Panc1 (cell line): ENCODE measurements around the gene GPSM1.

Experiments
- POLR2AphosphoS5 ChIP-seq: IDR thresholded peaks from 2 replicates; pipeline ENCODE4 v1.6.1; 2012; ENCODE audit warnings: mild to moderate bottlenecking, low read depth, low read length, moderate library complexity
- SIN3A ChIP-seq: IDR thresholded peaks from 2 replicates; pipeline ENCODE4 v1.6.1; 2012; ENCODE audit warnings: low read depth, mild to moderate bottlenecking, low read length, moderate library complexity, borderline replicate concordance; ENCODE audit not compliant: insufficient read depth
- TCF7L2 ChIP-seq: IDR thresholded peaks from 2 replicates; pipeline ENCODE4 v1.6.1; 2011; ENCODE audit warnings: mild to moderate bottlenecking, low read depth, low read length, inconsistent platforms
- TF ChIP-seq, protein P1 (sequence below): fragments of 450-650 bp; IDR thresholded peaks from 2 replicates; pipeline ENCODE4 v1.5.1; 2017; ENCODE audit warnings: mild to moderate bottlenecking
- TF ChIP-seq, protein P2 (sequence below), 2 experiments: IDR thresholded peaks; 2 replicates each; pipeline ENCODE4 v1.6.1; 2011 to 2012; ENCODE audit warnings: low read depth in 2 of 2, control low read depth in 1 of 2, low read length in 1 of 2, mild to moderate bottlenecking in 1 of 2, moderate library complexity in 1 of 2; ENCODE audit not compliant: insufficient read depth in 1 of 2

DNA sequence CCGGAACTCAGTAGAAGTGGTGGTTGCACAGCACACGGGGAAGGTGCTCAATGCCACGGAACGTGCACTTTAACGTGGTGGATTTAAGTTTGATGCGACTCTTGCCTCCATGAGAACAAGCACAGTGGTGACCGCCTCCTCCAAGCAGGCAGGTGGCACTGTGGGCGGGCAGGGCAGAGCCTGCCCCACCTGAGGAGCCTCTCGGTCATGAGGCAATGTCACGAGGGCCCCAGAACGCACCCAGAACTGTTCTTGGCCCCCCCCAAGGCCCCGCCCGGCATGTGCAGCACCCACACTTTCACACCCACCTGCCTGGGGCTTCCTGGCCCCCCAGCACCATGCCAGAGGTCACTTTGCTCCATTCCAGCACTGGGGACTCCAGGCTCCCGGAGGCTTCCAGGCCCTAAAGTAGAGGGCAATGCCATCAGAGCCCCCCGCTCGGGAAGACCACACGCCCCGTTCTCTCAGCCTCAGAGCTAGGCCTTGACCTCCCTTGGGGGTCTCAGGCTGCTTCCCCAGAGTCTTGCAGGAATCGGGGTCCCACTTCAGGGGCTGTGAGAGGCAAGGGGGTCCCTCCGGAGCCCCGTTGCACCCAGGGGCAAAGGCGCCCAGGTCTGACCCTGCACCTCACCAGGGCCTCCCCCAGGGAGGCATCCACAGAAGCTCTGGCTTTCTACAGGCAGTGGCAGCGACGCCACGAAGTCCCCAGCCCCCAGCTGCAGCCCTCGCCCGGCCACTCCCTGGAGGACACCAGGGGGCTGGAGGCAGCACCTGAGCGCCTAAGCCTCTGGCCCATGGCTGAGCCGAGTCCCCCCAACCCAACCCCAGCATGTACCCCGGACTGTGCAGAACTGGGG lies 37.5 kb upstream of the GPSM1 start:
- TF ChIP-seq, protein P1, sequence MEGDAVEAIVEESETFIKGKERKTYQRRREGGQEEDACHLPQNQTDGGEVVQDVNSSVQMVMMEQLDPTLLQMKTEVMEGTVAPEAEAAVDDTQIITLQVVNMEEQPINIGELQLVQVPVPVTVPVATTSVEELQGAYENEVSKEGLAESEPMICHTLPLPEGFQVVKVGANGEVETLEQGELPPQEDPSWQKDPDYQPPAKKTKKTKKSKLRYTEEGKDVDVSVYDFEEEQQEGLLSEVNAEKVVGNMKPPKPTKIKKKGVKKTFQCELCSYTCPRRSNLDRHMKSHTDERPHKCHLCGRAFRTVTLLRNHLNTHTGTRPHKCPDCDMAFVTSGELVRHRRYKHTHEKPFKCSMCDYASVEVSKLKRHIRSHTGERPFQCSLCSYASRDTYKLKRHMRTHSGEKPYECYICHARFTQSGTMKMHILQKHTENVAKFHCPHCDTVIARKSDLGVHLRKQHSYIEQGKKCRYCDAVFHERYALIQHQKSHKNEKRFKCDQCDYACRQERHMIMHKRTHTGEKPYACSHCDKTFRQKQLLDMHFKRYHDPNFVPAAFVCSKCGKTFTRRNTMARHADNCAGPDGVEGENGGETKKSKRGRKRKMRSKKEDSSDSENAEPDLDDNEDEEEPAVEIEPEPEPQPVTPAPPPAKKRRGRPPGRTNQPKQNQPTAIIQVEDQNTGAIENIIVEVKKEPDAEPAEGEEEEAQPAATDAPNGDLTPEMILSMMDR = no peak; the same call in 1 of the 2 replicates
- TF ChIP-seq POLR2AphosphoS5 (no peak), SIN3A (no peak), TCF7L2 (no peak)
- TF ChIP-seq, protein P2, sequence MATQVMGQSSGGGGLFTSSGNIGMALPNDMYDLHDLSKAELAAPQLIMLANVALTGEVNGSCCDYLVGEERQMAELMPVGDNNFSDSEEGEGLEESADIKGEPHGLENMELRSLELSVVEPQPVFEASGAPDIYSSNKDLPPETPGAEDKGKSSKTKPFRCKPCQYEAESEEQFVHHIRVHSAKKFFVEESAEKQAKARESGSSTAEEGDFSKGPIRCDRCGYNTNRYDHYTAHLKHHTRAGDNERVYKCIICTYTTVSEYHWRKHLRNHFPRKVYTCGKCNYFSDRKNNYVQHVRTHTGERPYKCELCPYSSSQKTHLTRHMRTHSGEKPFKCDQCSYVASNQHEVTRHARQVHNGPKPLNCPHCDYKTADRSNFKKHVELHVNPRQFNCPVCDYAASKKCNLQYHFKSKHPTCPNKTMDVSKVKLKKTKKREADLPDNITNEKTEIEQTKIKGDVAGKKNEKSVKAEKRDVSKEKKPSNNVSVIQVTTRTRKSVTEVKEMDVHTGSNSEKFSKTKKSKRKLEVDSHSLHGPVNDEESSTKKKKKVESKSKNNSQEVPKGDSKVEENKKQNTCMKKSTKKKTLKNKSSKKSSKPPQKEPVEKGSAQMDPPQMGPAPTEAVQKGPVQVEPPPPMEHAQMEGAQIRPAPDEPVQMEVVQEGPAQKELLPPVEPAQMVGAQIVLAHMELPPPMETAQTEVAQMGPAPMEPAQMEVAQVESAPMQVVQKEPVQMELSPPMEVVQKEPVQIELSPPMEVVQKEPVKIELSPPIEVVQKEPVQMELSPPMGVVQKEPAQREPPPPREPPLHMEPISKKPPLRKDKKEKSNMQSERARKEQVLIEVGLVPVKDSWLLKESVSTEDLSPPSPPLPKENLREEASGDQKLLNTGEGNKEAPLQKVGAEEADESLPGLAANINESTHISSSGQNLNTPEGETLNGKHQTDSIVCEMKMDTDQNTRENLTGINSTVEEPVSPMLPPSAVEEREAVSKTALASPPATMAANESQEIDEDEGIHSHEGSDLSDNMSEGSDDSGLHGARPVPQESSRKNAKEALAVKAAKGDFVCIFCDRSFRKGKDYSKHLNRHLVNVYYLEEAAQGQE (IDR thresholded peaks at IDR 0.05; ENCODE audit: insufficient read depth in 1 of 2, low read depth in 2 of 2, low read length in 1 of 2) = no peak
